ENCODE data around the gene OSTF1.
A peak's percentile ranks its signal among the peaks of the same experiment; 100 is the strongest.

Gene OSTF1

GRCh38 chr9:75121914-75122558, 33.7 kb downstream of the OSTF1 start:
- no peak for DNase-seq (ENCODE audit: low read depth)

- DNase-seq (ENCODE audit: low read depth) = no peak
Measured at GRCh38 chr9:75123696-75124095, 35.4 kb downstream of the OSTF1 start.

GRCh38 chr9:75128535-75128934, 40.2 kb downstream of the OSTF1 start:
- DNase-seq (ENCODE audit: low read depth) = no peak

- no peak for DNase-seq (ENCODE audit: low read depth)
Measured at GRCh38 chr9:75130172-75130571, 41.9 kb downstream of the OSTF1 start.

- peak; percentile 56 for DNase-seq (ENCODE audit: low read depth)
Measured at GRCh38 chr9:75130621-75131230, 42.4 kb downstream of the OSTF1 start.

GRCh38 chr9:75131700-75132099, 43.4 kb downstream of the OSTF1 start:
- no peak for DNase-seq (ENCODE audit: low read depth)

GRCh38 chr9:75132244-75132643, 43.9 kb downstream of the OSTF1 start:
- DNase-seq (ENCODE audit: low read depth) = no peak

- no peak for DNase-seq (ENCODE audit: low read depth)
Measured at GRCh38 chr9:75133396-75133795, 45.1 kb downstream of the OSTF1 start.

- DNase-seq (ENCODE audit: low read depth) = no peak
Measured at GRCh38 chr9:75134495-75134894, 46.2 kb downstream of the OSTF1 start.

- DNase-seq (ENCODE audit: low read depth) = no peak
Measured at GRCh38 chr9:75138260-75139040, 50.1 kb downstream of the OSTF1 start.

GRCh38 chr9:75139201-75139600, 50.9 kb downstream of the OSTF1 start:
- no peak for DNase-seq (ENCODE audit: low read depth)

- DNase-seq (ENCODE audit: low read depth) = no peak
Measured at GRCh38 chr9:75140261-75140660, 51.9 kb downstream of the OSTF1 start.

GRCh38 chr9:75142202-75142601, 53.9 kb downstream of the OSTF1 start:
- DNase-seq (ENCODE audit: low read depth) = no peak

GRCh38 chr9:75146229-75146628, 57.9 kb downstream of the OSTF1 start:
- DNase-seq (ENCODE audit: low read depth) = peak; percentile 21

GRCh38 chr9:75147638-75148037, 59.3 kb downstream of the OSTF1 start:
- no peak for DNase-seq (ENCODE audit: low read depth)

- peak; percentile 92 for DNase-seq (ENCODE audit: low read depth)
Measured at GRCh38 chr9:75148561-75148960, 60.2 kb downstream of the OSTF1 start.

GRCh38 chr9:75149841-75150241, 61.5 kb downstream of the OSTF1 start:
- no peak for DNase-seq (ENCODE audit: low read depth)

- no peak for DNase-seq (ENCODE audit: low read depth)
Measured at GRCh38 chr9:75150512-75150911, 62.2 kb downstream of the OSTF1 start.

GRCh38 chr9:75152416-75152815, 64.1 kb downstream of the OSTF1 start:
- no peak for DNase-seq (ENCODE audit: low read depth)

GRCh38 chr9:75156858-75157257, 68.5 kb downstream of the OSTF1 start:
- no peak for DNase-seq (ENCODE audit: low read depth)

GRCh38 chr9:75161116-75161857, 73.0 kb downstream of the OSTF1 start:
- no peak for DNase-seq (ENCODE audit: low read depth)

GRCh38 chr9:75163764-75164163, 75.5 kb downstream of the OSTF1 start:
- DNase-seq (ENCODE audit: low read depth) = no peak

GRCh38 chr9:75164573-75164972, 76.3 kb downstream of the OSTF1 start:
- DNase-seq (ENCODE audit: low read depth) = no peak

Data from GM04503 (cell line).